ENCODE measurements around the gene SIRPB2. TPM values are rescaled to one million over a fixed set of nuclear protein-coding genes. Genes with fewer than 3 reads are reported as not detected.

Gene SIRPB2
- total and polyA plus RNA-seq, 12 donors = 0.23 to 7.3 (median 1.2) TPM

DNA sequence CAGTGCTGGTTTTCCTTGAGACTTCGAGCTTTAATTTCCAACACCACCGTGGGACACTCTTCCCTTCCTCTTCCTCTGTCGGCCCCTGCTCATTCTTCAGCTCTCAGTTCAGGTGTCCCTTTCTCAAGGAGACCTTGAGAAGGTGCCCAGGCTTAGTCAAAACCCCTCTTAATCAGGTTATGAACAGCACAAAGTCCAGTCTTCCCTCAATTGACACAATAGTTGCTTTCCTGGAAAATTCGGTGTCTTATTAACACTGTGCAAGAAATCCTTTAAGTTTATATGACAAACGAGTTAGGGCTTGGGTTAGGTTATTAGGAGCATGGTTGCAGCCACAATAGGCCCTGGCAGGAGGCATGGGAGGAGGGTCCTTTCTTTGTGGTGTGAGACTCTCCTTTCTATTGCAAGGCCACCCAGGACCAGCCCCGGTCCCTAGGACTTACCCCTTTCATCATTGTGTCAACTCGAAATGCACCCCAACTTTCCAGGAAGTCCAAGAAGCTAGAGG is 23.0 kb downstream of the SIRPB2 start:
- intact Hi-C loops (cut with DNase I) = loop anchor here in 2 of 10 donors (5.0 kb wide), 3 partner anchors 76 to 351 kb away; partner anchors contain the start of genes FKBP1A (in 1 of the 2) and PSMF1 (in 1 of the 2)
- Histone ChIP-seq H3K4me3 (peak overlapping the region in 1 of 10 donors; percentile 96), H3K9me3 (no peaks in the 10 kb centered on the region), H3K36me3 (peaks cover 0 to 22% (median 4%) of the 10 kb centered on the region in 9 donors), H3K27me3 (no peaks in the 10 kb centered on the region), H3K4me1 (peaks cover 0 to 81% (median 40%) of the 10 kb centered on the region in 9 donors), H3K27ac (peak overlapping the region in 1 of 10 donors; percentile 95)
- DNase-seq = no peak
- 78% methylated on average over 7 of the region's 7 CpGs for WGBS, 2 donors
- no peak for ATAC-seq
- TF ChIP-seq, protein P1, sequence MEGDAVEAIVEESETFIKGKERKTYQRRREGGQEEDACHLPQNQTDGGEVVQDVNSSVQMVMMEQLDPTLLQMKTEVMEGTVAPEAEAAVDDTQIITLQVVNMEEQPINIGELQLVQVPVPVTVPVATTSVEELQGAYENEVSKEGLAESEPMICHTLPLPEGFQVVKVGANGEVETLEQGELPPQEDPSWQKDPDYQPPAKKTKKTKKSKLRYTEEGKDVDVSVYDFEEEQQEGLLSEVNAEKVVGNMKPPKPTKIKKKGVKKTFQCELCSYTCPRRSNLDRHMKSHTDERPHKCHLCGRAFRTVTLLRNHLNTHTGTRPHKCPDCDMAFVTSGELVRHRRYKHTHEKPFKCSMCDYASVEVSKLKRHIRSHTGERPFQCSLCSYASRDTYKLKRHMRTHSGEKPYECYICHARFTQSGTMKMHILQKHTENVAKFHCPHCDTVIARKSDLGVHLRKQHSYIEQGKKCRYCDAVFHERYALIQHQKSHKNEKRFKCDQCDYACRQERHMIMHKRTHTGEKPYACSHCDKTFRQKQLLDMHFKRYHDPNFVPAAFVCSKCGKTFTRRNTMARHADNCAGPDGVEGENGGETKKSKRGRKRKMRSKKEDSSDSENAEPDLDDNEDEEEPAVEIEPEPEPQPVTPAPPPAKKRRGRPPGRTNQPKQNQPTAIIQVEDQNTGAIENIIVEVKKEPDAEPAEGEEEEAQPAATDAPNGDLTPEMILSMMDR (IDR thresholded peaks at IDR 0.05) = no peak

DNA sequence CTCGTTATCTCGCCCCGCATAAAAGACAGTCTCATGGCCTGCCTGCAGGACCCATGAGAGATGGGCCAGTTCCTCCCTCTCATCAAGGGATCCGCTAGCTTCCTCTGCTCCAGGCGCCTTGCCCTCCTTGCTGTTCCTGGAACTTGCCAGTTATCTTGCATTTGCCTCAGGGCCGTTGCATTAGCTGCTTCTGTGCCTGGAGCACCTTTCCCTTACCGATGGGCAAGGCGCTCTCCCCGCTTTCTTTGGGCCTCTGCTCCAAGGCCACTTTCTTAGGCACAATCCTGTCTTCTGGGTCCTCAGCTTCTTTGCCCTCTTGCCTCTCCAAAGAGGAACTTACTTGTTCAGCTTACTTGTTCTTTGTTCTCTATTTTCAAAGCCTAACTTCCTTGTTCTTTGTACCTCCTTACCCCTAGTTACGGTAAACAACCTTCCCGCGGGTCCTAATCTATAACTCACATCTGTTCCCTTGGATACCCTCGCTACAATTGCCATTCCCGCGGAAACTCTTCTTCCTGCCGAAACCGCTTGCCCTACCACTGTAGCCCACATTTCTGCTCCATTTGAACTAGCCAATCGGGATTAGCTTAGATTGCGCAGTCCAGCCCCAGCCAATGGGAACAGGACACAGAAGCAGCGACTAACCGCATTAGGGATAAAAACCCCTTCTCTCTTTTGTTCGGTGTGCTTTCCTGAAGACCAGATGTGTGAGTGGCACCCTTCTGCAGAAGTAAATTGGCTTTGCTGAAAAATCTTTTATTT is 23.7 kb downstream of the SIRPB2 start:
- intact Hi-C loops (cut with DNase I) = loop anchor here in 3 of 10 donors (2.0 to 5.0 kb wide), 4 partner anchors 75 to 350 kb away; partner anchors contain the start of genes PSMF1 (in 2 of the 3) and FKBP1A (in 1 of the 3)
- TF ChIP-seq, protein P1 (IDR thresholded peaks at IDR 0.05) = no peak
- H3K4me1 ChIP-seq = peaks cover 0 to 74% (median 43%) of the 10 kb centered on the region in 9 donors
- H3K27ac ChIP-seq = peak overlapping the region in 9 of 10 donors; percentile 88 to 96 (median 92)
- 63 to 64% methylated on average over 22 of the region's 22 CpGs for WGBS, 2 donors
- ATAC-seq (peak in 6 of 8 donors; percentile 7 to 49 (median 15)), DNase-seq (peak in 1 of 2 donors; percentile 21)
- H3K9me3 ChIP-seq = no peaks in the 10 kb centered on the region
- H3K27me3 ChIP-seq = no peaks in the 10 kb centered on the region
- H3K4me3 ChIP-seq = peak overlapping the region in 9 of 10 donors; percentile 79 to 99 (median 96)
- H3K36me3 ChIP-seq = peaks cover 0 to 29% (median 6%) of the 10 kb centered on the region in 9 donors

- no peak for DNase-seq
- WGBS, 2 donors = 5 to 6% methylated on average over 7 of the region's 7 CpGs
- TF ChIP-seq, protein P1 (IDR thresholded peaks at IDR 0.05) = peak in 1 of 9 donors; percentile 6
- peak overlapping the region in 9 of 10 donors; percentile 88 to 96 (median 92) for H3K27ac ChIP-seq
- no peak for ATAC-seq
- H3K4me3 ChIP-seq = peak overlapping the region in 9 of 10 donors; percentile 79 to 99 (median 96)
- no peaks in the 10 kb centered on the region for H3K9me3 ChIP-seq
- H3K4me1 ChIP-seq = peaks cover 0 to 72% (median 43%) of the 10 kb centered on the region in 9 donors
- peaks cover 0 to 34% (median 6%) of the 10 kb centered on the region in 9 donors for H3K36me3 ChIP-seq
- no peaks in the 10 kb centered on the region for H3K27me3 ChIP-seq
- intact Hi-C loops (cut with DNase I) = loop anchor here in 3 of 10 donors (2.0 to 5.0 kb wide), 4 partner anchors 75 to 350 kb away; partner anchors contain the start of genes PSMF1 (in 2 of the 3) and FKBP1A (in 1 of the 3)
Observed at GRCh38 chr20:1467082-1467354, 24.2 kb downstream of the SIRPB2 start.

Measured in heart right ventricle (tissue), 16 donors.